ENCODE data around the gene AHNAK2. TPM values are rescaled to one million over a fixed set of nuclear protein-coding genes. Genes with fewer than 3 reads are reported as not detected.

The AHNAK2 gene
- total and polyA plus RNA-seq, 3 experiments from 2014 or later = 0.04 TPM; not detected in 2

DNA sequence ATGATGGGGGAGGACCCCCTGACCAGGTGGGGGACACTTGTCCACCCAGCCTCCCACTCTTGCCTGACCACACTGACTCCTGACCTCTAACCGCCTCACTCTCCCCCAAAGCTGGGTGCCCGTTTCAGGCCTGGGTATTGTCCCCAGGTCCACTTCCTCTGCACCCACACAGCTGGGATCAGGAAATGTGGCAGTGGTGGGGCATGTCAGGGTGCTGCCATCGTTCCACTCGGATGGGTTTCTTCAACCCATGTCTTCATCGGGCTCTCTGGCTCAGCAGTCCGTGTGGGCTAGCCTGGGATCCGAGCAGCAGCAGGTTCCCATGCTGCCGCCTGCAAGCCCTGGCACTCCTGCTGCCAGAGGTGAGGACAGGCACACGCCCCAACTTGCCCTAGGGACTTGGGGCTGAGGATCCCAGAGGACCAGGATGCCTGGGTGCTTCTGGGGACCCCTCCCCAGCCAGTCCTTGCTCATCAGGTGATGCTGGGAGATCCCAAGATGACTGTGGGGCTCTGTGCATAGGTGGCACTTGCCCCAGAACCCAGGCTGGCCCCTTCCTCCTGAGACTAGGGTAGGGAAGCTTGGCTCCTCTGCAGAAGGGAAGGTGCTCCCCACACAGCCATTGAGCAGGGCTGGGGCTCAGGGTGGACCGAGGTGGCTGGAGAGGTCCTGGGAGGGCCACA is 4.5 kb upstream of the AHNAK2 start:
- H3K4me3 ChIP-seq (ENCODE audit: low read length) = no peak overlapping the region
- H3K36me3 ChIP-seq (ENCODE audit: insufficient read depth, low read length) = no peaks in the 10 kb centered on the region
- no peak for DNase-seq
- Mint-ChIP-seq H3K9me3 (no peaks in the 10 kb centered on the region), H3K36me3 (no peaks in the 10 kb centered on the region), H3K4me3 (no peak overlapping the region), H3K27ac (peak overlapping the region in 1 of 8 donors; percentile 51), H3K4me1 (peaks cover 2 to 20% (median 7%) of the 10 kb centered on the region in 3 donors), H3K27me3 (peaks cover 14 to 20% of the 10 kb centered on the region in 2 donors)
- H3K4me1 ChIP-seq (ENCODE audit: insufficient read depth, low read length) = peaks cover 8% of the 10 kb centered on the region
- H3K27ac ChIP-seq (ENCODE audit: low read depth, low read length) = no peak overlapping the region
- H3K9me3 ChIP-seq (ENCODE audit: low read length) = no peaks in the 10 kb centered on the region
- ChIA-PET CTCF (interaction anchor here (1.3 to 3.7 kb wide), 2 partner anchors 63 to 108 kb away, joined by 4 to 37 read pairs; no protein-coding TSS in a partner anchor), POLR2A (no interaction called here)
- peaks cover 7% of the 10 kb centered on the region for H3K27me3 ChIP-seq (ENCODE audit: insufficient read depth, low read length, poor library complexity, severe bottlenecking)

DNA sequence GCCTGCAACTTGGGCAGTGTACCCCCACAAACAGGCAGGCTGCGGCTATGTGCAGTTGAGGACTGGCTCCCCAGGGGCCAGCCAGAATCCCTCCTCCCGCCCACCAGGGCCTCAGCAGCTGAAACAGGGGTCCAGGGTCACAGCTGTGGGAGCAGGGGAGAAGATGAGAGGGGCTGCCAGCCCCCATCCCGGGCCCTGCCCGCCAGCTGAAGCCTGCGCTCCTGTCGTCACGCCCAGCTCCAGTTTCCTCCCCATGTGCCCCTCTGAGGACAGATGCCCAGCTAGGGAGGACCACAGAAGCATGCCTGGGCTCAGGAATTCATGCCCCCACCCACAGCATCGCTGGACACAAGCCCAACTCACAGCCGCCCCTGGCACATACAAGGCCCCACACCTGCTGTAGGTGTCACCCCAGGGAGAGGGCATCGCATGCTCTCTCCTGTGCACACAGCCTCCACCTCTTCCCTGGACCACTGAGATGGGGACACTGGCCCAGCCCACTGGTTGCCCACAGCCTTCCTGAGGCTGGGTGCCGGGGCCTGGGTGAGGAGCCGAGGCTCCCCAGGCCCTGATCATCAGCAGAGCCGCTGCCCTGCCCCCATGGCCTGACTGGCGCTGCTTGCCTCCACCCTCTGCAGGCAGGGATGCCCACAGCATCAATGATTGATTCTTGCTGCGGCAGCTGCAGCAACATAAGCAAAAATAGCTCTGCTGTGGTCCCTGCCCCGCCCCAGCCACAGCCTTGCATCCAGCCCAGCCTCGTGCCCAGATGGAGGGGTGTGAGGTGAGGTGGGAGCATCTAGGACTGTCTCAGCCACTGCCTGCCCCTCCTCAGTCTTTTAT is 3.7 kb upstream of the AHNAK2 start:
- CTCF ChIA-PET = interaction anchor here (0.7 to 1.7 kb wide), 4 partner anchors 8 to 84 kb away, joined by 3 to 6 read pairs (median 4); partner anchors contain the start of gene GPR132

DNA sequence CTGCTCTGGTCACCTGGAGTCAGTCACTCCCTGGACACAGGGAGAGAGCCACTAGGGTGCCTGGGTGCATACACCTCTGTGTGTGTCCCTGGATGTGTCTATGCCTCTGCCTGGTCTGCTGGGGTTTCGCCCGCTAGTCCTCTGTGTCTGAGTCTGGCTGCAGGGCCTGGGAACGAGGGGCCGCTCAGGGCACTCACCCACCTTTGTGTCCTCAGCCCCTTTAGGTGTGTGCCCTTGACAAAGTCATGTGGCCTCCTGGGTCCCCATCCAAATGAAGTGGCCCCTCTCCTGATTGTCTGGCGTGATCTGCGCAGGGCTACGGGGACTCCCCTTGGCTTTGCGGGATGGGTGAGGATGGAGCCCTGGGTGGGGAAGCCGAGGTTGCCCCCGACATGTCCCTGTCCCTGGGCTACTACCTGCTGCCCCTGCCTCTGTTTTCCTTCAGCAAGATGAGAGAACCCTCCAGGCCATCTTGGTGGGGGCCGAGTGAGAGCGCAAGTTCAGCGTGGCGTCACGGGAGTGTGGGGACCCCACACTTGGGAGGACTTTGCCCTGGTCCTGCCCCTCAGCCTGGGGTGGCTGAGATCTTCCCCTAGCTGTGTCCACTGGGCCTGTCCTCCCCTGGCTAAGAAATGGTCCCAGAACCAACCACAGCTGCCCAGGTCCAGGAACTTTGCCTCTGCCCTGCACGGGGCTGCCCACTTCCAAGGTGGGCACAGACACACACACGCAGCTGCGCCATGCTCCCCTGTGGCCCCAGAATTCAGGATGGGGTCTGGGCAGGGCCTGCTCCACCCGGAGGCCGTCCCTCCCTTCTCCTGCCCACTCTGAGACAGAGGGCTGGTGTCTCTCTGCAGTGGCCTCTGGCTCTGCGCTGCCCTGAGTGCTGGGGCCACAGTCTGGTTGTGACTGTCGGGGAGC is 2.7 kb upstream of the AHNAK2 start:
- Histone ChIP-seq H3K9me3 (ENCODE audit: low read length) (no peaks in the 10 kb centered on the region), H3K27ac (ENCODE audit: low read depth, low read length) (no peak overlapping the region), H3K4me3 (ENCODE audit: low read length) (no peak overlapping the region), H3K4me1 (ENCODE audit: insufficient read depth, low read length) (peaks cover 7% of the 10 kb centered on the region), H3K36me3 (ENCODE audit: insufficient read depth, low read length) (no peaks in the 10 kb centered on the region), H3K27me3 (ENCODE audit: insufficient read depth, low read length, poor library complexity, severe bottlenecking) (peaks cover 16% of the 10 kb centered on the region)
- ChIA-PET CTCF (interaction anchor here (0.7 to 1.7 kb wide), 4 partner anchors 9 to 85 kb away, joined by 3 to 6 read pairs (median 4); partner anchors contain the start of gene GPR132), POLR2A (no interaction called here)
- H3K9me3 Mint-ChIP-seq = no peaks in the 10 kb centered on the region
- H3K36me3 Mint-ChIP-seq = no peaks in the 10 kb centered on the region
- peak overlapping the region in 1 of 8 donors; percentile 69 for H3K27ac Mint-ChIP-seq
- peak in 1 of 5 donors; percentile 38 for DNase-seq
- H3K27me3 Mint-ChIP-seq = peaks cover 20 to 32% of the 10 kb centered on the region in 2 donors
- peaks cover 8 to 28% (median 11%) of the 10 kb centered on the region in 3 donors for H3K4me1 Mint-ChIP-seq
- no peak overlapping the region for H3K4me3 Mint-ChIP-seq

More for the DNA sequence above, 3.7 kb upstream of the AHNAK2 start:
- H3K4me3 ChIP-seq (ENCODE audit: low read length) = no peak overlapping the region
- Mint-ChIP-seq H3K4me3 (no peak overlapping the region), H3K27me3 (peaks cover 18 to 23% of the 10 kb centered on the region in 2 donors), H3K4me1 (peaks cover 5 to 23% (median 7%) of the 10 kb centered on the region in 3 donors), H3K36me3 (no peaks in the 10 kb centered on the region), H3K27ac (peak overlapping the region in 1 of 8 donors; percentile 51), H3K9me3 (no peaks in the 10 kb centered on the region)
- H3K27me3 ChIP-seq (ENCODE audit: insufficient read depth, low read length, poor library complexity, severe bottlenecking) = peaks cover 15% of the 10 kb centered on the region
- no peaks in the 10 kb centered on the region for H3K36me3 ChIP-seq (ENCODE audit: insufficient read depth, low read length)
- no peak for DNase-seq
- H3K9me3 ChIP-seq (ENCODE audit: low read length) = no peaks in the 10 kb centered on the region
- H3K4me1 ChIP-seq (ENCODE audit: insufficient read depth, low read length) = peaks cover 13% of the 10 kb centered on the region
- POLR2A ChIA-PET = no interaction called here
- no peak overlapping the region for H3K27ac ChIP-seq (ENCODE audit: low read depth, low read length)

DNA sequence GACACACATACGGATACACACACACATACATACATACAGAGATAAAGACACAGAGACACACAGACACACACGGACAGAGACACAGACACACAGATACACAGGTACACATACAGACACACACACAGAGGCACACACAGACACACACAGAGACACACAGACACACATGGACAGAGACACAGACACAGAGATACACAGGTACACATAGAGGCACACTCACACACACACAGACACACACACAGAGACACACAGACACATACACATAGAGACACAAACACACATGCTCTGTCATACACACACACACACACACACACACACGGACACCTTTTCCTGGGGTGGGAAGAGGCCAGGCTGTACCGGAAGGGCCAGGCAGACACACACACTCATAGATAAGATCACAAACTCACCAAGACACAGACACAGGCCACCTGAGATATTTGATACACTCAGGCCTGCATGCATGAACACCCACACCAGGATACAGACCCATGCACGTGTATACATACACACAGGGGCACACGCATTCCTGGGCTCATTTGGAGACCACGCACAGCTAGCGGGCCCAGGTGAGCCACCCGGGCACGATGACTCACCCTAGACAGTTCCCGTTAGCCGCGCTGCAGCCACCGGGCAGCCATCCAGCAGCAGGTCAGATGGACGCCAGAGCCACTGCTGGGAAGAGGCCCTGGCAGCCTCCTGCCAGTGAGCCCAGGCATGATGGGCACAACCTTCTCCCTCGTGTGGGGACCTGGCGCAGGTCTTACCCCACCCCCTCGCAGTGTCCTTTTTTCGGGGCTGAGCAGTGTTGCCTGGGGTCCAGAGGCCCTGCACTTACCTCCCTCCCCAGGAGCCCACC is 1.8 kb upstream of the AHNAK2 start:
- peaks cover 19 to 32% of the 10 kb centered on the region in 2 donors for H3K27me3 Mint-ChIP-seq
- DNase-seq = no peak
- Histone ChIP-seq H3K9me3 (ENCODE audit: low read length) (no peaks in the 10 kb centered on the region), H3K4me3 (ENCODE audit: low read length) (no peak overlapping the region), H3K4me1 (ENCODE audit: insufficient read depth, low read length) (peaks cover 7% of the 10 kb centered on the region), H3K27me3 (ENCODE audit: insufficient read depth, low read length, poor library complexity, severe bottlenecking) (peaks cover 16% of the 10 kb centered on the region), H3K36me3 (ENCODE audit: insufficient read depth, low read length) (no peaks in the 10 kb centered on the region), H3K27ac (ENCODE audit: low read depth, low read length) (no peak overlapping the region)
- H3K4me1 Mint-ChIP-seq = peaks cover 8 to 31% (median 11%) of the 10 kb centered on the region in 3 donors
- H3K4me3 Mint-ChIP-seq = peak overlapping the region in 5 of 7 donors; percentile 2 to 61 (median 27)
- no peaks in the 10 kb centered on the region for H3K9me3 Mint-ChIP-seq
- H3K27ac Mint-ChIP-seq = peak overlapping the region in 3 of 8 donors; percentile 2 to 83 (median 12)
- H3K36me3 Mint-ChIP-seq = no peaks in the 10 kb centered on the region
- ChIA-PET CTCF (interaction anchor here (1.1 kb wide), 1 partner anchor 64 kb away, joined by 4 read pairs; no protein-coding TSS in a partner anchor), POLR2A (no interaction called here)

DNA sequence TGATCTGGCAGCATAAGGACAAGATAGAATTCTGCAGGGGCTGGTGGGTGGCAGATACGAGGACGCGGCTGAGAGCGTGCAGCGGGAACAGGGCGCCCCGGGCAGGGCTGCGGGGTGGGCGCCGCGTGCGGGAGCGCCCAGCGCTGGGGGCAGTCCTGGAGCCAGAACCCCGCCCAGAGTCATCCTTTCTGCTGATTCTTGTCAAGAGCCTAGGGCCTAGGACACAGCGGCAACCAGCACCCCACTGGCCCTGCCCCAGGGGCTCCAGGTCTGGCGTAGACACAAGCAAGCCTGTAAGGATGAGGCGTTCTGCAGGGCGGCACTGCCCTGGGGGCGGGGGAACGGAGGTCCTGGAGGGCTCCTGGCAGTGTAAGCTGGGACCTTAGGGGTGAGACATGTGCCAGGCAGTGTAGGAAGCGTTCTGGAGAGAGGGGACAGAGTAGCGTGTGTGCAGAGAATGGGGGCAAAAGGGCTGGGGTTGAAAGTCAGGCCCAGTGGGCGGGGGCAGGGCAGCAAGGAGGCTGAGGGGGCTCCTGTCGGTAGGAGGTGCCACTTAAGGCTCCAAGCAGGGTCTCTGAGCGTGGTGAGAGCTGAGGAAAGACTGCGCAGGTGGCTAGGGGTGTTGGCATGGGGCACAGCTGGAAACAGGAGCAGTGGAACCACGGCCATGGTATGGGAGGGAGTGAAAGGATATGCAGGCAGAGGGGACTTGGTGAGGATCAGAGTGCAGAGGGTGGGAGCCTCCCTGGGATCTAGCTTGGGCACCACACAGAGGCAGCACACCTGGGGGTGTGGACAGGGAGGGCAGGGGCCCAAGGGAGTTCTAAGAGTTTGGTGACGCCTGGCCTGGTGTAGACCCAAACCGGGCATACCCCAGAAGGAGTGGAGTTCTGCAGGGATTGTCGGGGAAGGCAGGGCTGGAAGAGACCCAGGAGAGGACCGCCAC is 845 bp upstream of the AHNAK2 start:
- Histone ChIP-seq H3K4me3 (ENCODE audit: low read length) (no peak overlapping the region), H3K36me3 (ENCODE audit: insufficient read depth, low read length) (no peaks in the 10 kb centered on the region), H3K9me3 (ENCODE audit: low read length) (no peaks in the 10 kb centered on the region), H3K27ac (ENCODE audit: low read depth, low read length) (no peak overlapping the region), H3K4me1 (ENCODE audit: insufficient read depth, low read length) (peaks cover 7% of the 10 kb centered on the region), H3K27me3 (ENCODE audit: insufficient read depth, low read length, poor library complexity, severe bottlenecking) (peaks cover 16% of the 10 kb centered on the region)
- peak overlapping the region in 3 of 8 donors; percentile 14 to 77 (median 15) for H3K27ac Mint-ChIP-seq
- ChIA-PET CTCF (interaction anchor here (1.1 kb wide), 1 partner anchor 65 kb away, joined by 4 read pairs; no protein-coding TSS in a partner anchor), POLR2A (no interaction called here)
- peaks cover 5 to 27% (median 11%) of the 10 kb centered on the region in 3 donors for H3K4me1 Mint-ChIP-seq
- no peaks in the 10 kb centered on the region for H3K36me3 Mint-ChIP-seq
- H3K27me3 Mint-ChIP-seq = peaks cover 22 to 36% of the 10 kb centered on the region in 2 donors
- H3K4me3 Mint-ChIP-seq = peak overlapping the region in 6 of 7 donors; percentile 30 to 74 (median 46)
- no peaks in the 10 kb centered on the region for H3K9me3 Mint-ChIP-seq
- peak in 1 of 5 donors; percentile 45 for DNase-seq

DNA sequence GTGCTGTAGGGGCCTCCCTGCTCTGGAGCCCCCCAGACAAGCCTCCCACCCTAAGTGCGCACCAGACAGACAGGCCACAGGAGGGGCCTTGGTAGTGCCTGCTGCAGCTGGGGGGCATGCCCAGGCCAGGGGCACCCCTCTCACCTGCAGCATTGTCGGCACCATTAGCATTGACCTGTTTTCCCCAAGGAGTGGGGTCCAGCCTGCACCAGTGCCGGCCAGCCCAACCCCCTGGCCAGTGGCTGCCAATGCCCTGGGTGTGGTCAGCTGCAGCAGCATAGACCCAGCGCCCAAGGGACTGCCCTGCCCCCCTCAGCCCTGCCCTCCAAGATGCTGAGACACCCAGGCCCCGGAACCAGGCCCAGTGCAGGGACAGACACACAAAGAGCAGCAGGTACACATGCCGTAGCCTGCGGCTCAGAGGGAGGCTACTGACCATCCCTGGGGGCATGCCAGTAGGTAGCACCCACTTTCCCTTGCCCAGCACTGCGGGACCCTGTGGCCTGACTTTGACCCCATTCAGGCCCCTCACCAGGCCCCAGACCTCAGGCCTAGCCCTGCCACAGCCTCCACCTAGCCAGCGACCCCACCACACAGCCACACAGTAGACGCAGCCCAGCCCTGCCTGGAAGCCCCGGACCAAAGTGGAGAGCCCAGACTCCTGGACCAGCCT is 1.0 kb downstream of the AHNAK2 start:
- ChIA-PET POLR2A (no interaction called here), CTCF (interaction anchor here (0.8 to 6.5 kb wide), 9 partner anchors 8 to 110 kb away, joined by 3 to 122 read pairs (median 6); partner anchors contain the start of gene GPR132)
- Mint-ChIP-seq H3K27ac (no peak overlapping the region), H3K27me3 (peaks cover 22 to 36% of the 10 kb centered on the region in 2 donors), H3K4me3 (peak overlapping the region in 5 of 7 donors; percentile 8 to 85 (median 77)), H3K9me3 (no peaks in the 10 kb centered on the region), H3K4me1 (peaks cover 5 to 27% (median 11%) of the 10 kb centered on the region in 3 donors), H3K36me3 (no peaks in the 10 kb centered on the region)
- peak in 1 of 5 donors; percentile 47 for DNase-seq
- peaks cover 16% of the 10 kb centered on the region for H3K27me3 ChIP-seq (ENCODE audit: insufficient read depth, low read length, poor library complexity, severe bottlenecking)
- H3K9me3 ChIP-seq (ENCODE audit: low read length) = no peaks in the 10 kb centered on the region
- no peak overlapping the region for H3K27ac ChIP-seq (ENCODE audit: low read depth, low read length)
- H3K4me1 ChIP-seq (ENCODE audit: insufficient read depth, low read length) = peaks cover 7% of the 10 kb centered on the region
- H3K36me3 ChIP-seq (ENCODE audit: insufficient read depth, low read length) = no peaks in the 10 kb centered on the region
- H3K4me3 ChIP-seq (ENCODE audit: low read length) = no peak overlapping the region
